ENCODE data around the gene CLEC16A.

CLEC16A gene

DNA sequence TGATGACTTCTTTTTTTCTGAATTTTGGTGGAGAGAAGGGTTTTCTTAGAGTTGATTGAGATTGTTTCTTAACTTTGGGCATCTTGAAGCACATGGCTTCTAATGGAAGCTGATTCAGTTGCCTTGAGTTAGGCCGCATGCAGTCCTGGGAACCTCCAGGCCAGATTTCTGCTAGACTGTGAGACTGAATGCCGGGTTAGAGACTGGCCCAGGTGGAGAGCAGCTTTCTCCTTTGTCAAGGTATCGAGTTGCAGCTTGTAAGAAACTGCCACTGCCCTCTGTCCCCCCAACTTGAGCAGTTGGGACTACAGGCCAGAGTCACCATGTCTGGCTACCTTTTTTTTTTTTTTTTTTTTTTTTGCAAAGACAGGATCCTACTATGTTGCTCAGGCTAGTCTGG lies 77.6 kb downstream of the CLEC16A start:
- Histone ChIP-seq H3K9ac (ENCODE audit: low read depth, low read length) (no peak overlapping the region), H3K36me3 (ENCODE audit: insufficient read depth, low read length) (peaks cover 49% of the 10 kb centered on the region)

DNA sequence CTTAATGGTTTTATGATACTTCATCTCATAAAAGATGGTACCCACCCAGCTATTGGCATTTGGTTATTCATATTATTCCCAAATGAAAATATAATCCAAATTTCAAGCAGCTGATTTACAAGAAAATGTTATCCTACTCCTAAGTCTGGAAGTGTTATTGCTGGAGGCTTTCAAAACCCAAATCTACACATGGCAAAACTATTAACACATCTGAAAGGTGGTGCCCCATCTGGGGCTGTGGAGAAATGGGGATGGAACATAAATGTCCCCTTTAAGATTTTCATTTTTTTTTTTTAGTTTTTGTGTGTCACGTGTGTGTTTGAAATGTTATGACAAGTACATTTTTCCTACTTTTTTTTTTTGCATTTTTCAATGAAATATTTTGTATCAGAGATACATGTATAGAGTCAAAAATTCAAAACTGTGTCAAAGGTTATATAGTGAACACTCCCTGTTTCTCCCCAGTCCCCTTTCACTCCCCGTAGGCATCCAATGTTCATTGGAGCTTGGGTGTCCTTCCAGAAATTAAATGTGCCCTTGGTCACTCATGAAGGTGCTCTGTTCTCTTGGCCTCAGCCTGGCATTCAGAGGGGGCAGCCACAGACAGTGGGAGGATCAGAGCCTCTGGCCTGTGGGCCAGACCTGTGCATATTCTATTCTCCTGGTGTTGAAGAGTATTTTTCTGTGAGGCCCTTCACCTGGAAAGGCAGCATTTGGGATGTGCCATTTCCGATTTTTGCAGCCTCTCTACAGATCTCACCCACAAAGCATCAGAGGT lies 79.1 kb downstream of the CLEC16A start:
- Histone ChIP-seq H3K4me3 (ENCODE audit: low read depth in 1 of 2, low read length in 2 of 2) (no peak overlapping the region), H3K4me2 (ENCODE audit: insufficient read depth, low read length) (no peak overlapping the region), H3K36me3 (ENCODE audit: insufficient read depth, low read length) (peaks cover 56% of the 10 kb centered on the region), H2AFZ (ENCODE audit: low read depth, low read length) (no peak overlapping the region), H4K20me1 (ENCODE audit: insufficient read depth, low read length) (no peaks in the 10 kb centered on the region), H3K27me3 (ENCODE audit: insufficient read depth, low read length, poor library complexity) (no peaks in the 10 kb centered on the region), H3K79me2 (ENCODE audit: insufficient read depth, low read length) (no peaks in the 10 kb centered on the region), H3K27ac (ENCODE audit: low read length) (no peak overlapping the region), H3K4me1 (ENCODE audit: insufficient read depth, low read length) (no peaks in the 10 kb centered on the region), H3K9ac (ENCODE audit: low read depth, low read length) (no peak overlapping the region), H3K9me3 (ENCODE audit: insufficient read depth, low read length, severe bottlenecking) (peaks cover 24% of the 10 kb centered on the region)
- DNase-seq = no peak
- no peak for ATAC-seq (ENCODE audit: insufficient read depth, low read depth)
- no peak for TF ChIP-seq EZH2 (IDR thresholded peaks at IDR 0.05; ENCODE audit: borderline replicate concordance, low read depth, low read length, severe bottlenecking)
- TF ChIP-seq, protein P1, sequence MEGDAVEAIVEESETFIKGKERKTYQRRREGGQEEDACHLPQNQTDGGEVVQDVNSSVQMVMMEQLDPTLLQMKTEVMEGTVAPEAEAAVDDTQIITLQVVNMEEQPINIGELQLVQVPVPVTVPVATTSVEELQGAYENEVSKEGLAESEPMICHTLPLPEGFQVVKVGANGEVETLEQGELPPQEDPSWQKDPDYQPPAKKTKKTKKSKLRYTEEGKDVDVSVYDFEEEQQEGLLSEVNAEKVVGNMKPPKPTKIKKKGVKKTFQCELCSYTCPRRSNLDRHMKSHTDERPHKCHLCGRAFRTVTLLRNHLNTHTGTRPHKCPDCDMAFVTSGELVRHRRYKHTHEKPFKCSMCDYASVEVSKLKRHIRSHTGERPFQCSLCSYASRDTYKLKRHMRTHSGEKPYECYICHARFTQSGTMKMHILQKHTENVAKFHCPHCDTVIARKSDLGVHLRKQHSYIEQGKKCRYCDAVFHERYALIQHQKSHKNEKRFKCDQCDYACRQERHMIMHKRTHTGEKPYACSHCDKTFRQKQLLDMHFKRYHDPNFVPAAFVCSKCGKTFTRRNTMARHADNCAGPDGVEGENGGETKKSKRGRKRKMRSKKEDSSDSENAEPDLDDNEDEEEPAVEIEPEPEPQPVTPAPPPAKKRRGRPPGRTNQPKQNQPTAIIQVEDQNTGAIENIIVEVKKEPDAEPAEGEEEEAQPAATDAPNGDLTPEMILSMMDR (IDR thresholded peaks at IDR 0.05; ENCODE audit: borderline replicate concordance, extremely low read depth, low read length, poor library complexity, severe bottlenecking) = no peak

More for the DNA sequence above, 77.6 kb downstream of the CLEC16A start:
- H3K4me2 ChIP-seq (ENCODE audit: insufficient read depth, low read length) = no peak overlapping the region
- no peak overlapping the region for H3K27ac ChIP-seq (ENCODE audit: low read length)
- no peak overlapping the region for H3K4me3 ChIP-seq (ENCODE audit: low read depth in 1 of 2, low read length in 2 of 2)
- no peak for DNase-seq
- no peak for ATAC-seq (ENCODE audit: insufficient read depth, low read depth)
- peaks cover 24% of the 10 kb centered on the region for H3K9me3 ChIP-seq (ENCODE audit: insufficient read depth, low read length, severe bottlenecking)
- no peaks in the 10 kb centered on the region for H4K20me1 ChIP-seq (ENCODE audit: insufficient read depth, low read length)
- H3K4me1 ChIP-seq (ENCODE audit: insufficient read depth, low read length) = 0 out of 2 replicates have a peak, but pooled peaks cover 2% of the 10 kb centered on the region
- H2AFZ ChIP-seq (ENCODE audit: low read depth, low read length) = no peak overlapping the region
- TF ChIP-seq EZH2 (IDR thresholded peaks at IDR 0.05; ENCODE audit: borderline replicate concordance, low read depth, low read length, severe bottlenecking) = no peak
- TF ChIP-seq, protein P1 (IDR thresholded peaks at IDR 0.05; ENCODE audit: borderline replicate concordance, extremely low read depth, low read length, poor library complexity, severe bottlenecking) = no peak
- H3K27me3 ChIP-seq (ENCODE audit: insufficient read depth, low read length, poor library complexity) = no peaks in the 10 kb centered on the region
- H3K79me2 ChIP-seq (ENCODE audit: insufficient read depth, low read length) = no peaks in the 10 kb centered on the region

DNA sequence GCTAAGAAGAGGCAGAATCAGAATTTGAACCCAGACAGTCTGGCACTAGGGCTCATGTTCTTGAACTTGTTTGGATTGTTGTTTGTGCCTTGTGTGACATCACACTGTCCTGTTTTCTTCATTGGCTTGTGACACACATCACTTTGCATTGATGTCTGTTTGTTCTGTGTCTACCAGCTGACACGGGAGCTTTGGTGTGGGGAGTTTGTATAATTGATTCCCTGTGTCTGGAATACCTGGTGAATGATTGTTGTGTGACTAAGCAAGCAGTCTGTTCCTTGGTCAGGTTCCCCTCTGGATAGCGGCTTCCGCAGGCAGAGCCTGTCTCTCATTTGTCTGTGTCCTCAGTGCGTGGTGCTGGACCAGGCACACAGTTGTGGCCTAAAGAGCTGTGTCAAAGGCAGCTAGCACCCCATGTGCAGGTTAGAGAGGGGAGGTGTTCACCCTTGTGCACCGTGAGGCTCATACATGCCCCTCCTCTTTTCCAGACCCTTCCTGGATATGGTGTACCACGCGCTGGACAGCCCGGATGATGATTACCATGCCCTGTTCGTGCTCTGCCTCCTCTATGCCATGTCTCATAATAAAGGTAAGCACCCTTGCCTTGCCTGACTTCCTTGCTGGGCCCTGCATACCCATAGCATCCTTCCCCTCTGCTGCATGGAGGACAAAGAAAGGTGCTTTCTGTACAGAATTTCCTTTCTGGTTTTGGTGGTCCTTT lies 80.1 kb downstream of the CLEC16A start:
- TF ChIP-seq EZH2 (IDR thresholded peaks at IDR 0.05; ENCODE audit: borderline replicate concordance, low read depth, low read length, severe bottlenecking) = no peak
- TF ChIP-seq, protein P1 (IDR thresholded peaks at IDR 0.05; ENCODE audit: borderline replicate concordance, extremely low read depth, low read length, poor library complexity, severe bottlenecking) = no peak
- no peaks in the 10 kb centered on the region for H3K79me2 ChIP-seq (ENCODE audit: insufficient read depth, low read length)
- H3K4me2 ChIP-seq (ENCODE audit: insufficient read depth, low read length) = no peak overlapping the region
- DNase-seq (no peak), ATAC-seq (ENCODE audit: insufficient read depth, low read depth) (no peak)
- no peaks in the 10 kb centered on the region for H4K20me1 ChIP-seq (ENCODE audit: insufficient read depth, low read length)
- peaks cover 24% of the 10 kb centered on the region for H3K9me3 ChIP-seq (ENCODE audit: insufficient read depth, low read length, severe bottlenecking)
- no peaks in the 10 kb centered on the region for H3K4me1 ChIP-seq (ENCODE audit: insufficient read depth, low read length)
- H3K4me3 ChIP-seq (ENCODE audit: low read depth in 1 of 2, low read length in 2 of 2) = no peak overlapping the region
- peaks cover 64% of the 10 kb centered on the region for H3K36me3 ChIP-seq (ENCODE audit: insufficient read depth, low read length)
- H3K27me3 ChIP-seq (ENCODE audit: insufficient read depth, low read length, poor library complexity) = no peaks in the 10 kb centered on the region
- H2AFZ ChIP-seq (ENCODE audit: low read depth, low read length) = no peak overlapping the region
- H3K27ac ChIP-seq (ENCODE audit: low read length) = 0 out of 2 replicates have a peak overlapping the region, but pooled peaks have one; percentile 6
- H3K9ac ChIP-seq (ENCODE audit: low read depth, low read length) = no peak overlapping the region
